Upper lobe of left lung (tissue), 6 donors: Measurements from ENCODE around the gene CPN1. TPM values are rescaled to one million over a fixed set of nuclear protein-coding genes. Genes with fewer than 3 reads are reported as not detected.

Source experiments
- ATAC-seq, 2 donors: fragments of 200-7000 bp; cut with Tn5 transposase; one replicate each; pipeline ENCODE4 v1.9.1; 2022; ENCODE audit warnings: mild to moderate bottlenecking in 2 of 2, moderate library complexity in 2 of 2; ENCODE audit not compliant: low FRiP score in 2 of 2
- DNase-seq, 2 donors: peaks; one replicate each; pipeline ENCODE4 v3.0.0-alpha.2; 2019 to 2020
- H3K27ac ChIP-seq, 4 donors: fragments of 200-600 bp; sonication (generic); one replicate each; pipeline ENCODE4 v1.5.1; 2016 to 2019
- H3K27me3 ChIP-seq, 4 donors: fragments of 200-600 bp; sonication (generic); one replicate each; pipeline ENCODE4 v1.5.1; 2017 to 2019
- H3K36me3 ChIP-seq, 4 donors: fragments of 200-600 bp; sonication (generic); one replicate each; pipeline ENCODE4 v1.5.1; 2016 to 2019
- H3K4me1 ChIP-seq, 4 donors: fragments of 200-600 bp; sonication (generic); one replicate each; pipeline ENCODE4 v1.5.1; 2018 to 2019
- H3K4me3 ChIP-seq, 4 donors: fragments of 200-600 bp; sonication (generic); one replicate each; pipeline ENCODE4 v1.5.1; 2017 to 2019; ENCODE audit warnings: mild to moderate bottlenecking in 2 of 4, moderate library complexity in 1 of 4
- H3K9me3 ChIP-seq, 4 donors: fragments of 200-600 bp; sonication (generic); one replicate each; pipeline ENCODE4 v1.5.1; 2018 to 2019
- EP300 ChIP-seq, 4 donors: sonication (generic); formaldehyde crosslinking; IDR thresholded peaks; one replicate each; pipeline ENCODE4 v1.5.1; 2017; ENCODE audit warnings: antibody characterized with exemption in 4 of 4, control low read depth in 2 of 4
- POLR2A ChIP-seq, 4 donors: fragments of 450-650 bp; IDR thresholded peaks; one replicate each; pipeline ENCODE4 v1.5.1; 2016 to 2017; ENCODE audit warnings: antibody characterized with exemption in 4 of 4, mild to moderate bottlenecking in 2 of 4
- POLR2AphosphoS5 ChIP-seq, 2 donors: sonication (generic); formaldehyde crosslinking; IDR thresholded peaks; one replicate each; pipeline ENCODE4 v1.5.1; 2017; ENCODE audit warnings: antibody characterized with exemption in 2 of 2
- WGBS, 2 donors: methylation state at CpG; one replicate each; pipeline ENCODE4 v1.1.5; 2017 to 2018; 5-methylcytosine and 5-hydroxymethylcytosine counted together
- total RNA-seq, 6 donors: library from RNA; depleted of rRNA in 4 of 6; stranded (reverse); fragments of >200 nt in 4 of 6; gene quantifications; one replicate each; pipeline versions ENCODE4 v1.1.0 to v1.2.1, GENCODE V29; 2016 to 2021
- TF ChIP-seq, protein P1 (sequence below), 6 experiments: fragments of 450-650 bp in 4 of 6; fragments of 200-600 bp in 2 of 6; sonication (generic) in 2 of 6; IDR thresholded peaks; one replicate each; pipeline ENCODE4 v1.5.1; 2016 to 2019; ENCODE audit warnings: antibody characterized with exemption in 6 of 6
- donor health status: DM: no; HTN: no; CAD: no; lungs with moderate emphysema.
- donor health status: DM: no; HTN: yes; CAD: no; lungs with severe emphysema.

Gene CPN1
- total RNA-seq, 6 donors from 2014 or later = not detected

DNA sequence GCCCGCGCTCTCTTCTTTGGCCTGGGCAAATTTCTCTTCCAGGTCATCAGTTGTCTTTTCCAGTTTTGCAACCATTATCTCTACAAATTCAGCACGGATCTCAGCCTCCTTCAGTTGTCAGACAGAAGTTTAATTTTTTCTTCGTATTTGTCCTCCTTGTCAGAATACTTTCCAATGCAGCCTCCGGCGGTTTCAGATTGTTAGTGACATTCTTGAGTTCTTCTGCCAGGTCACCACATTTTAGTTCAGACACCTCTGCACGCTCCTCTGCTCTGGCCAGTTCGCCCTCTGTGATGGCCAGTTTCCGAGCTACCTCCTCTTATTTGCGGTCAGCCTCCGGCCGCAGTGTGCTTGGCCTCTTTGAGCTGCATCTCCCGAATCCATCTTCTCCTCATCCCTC lies 32.8 kb upstream of the CPN1 start:
- no peak for DNase-seq

GRCh38 chr10:100109670-100110069 lies 28.0 kb upstream of the CPN1 start:
- WGBS, 2 donors = 36 to 40% methylated on average over 3 of the region's 3 CpGs
- Histone ChIP-seq H3K36me3 (no peaks in the 10 kb centered on the region), H3K9me3 (no peaks in the 10 kb centered on the region), H3K27me3 (no peaks in the 10 kb centered on the region), H3K27ac (no peak overlapping the region), H3K4me1 (no peaks in the 10 kb centered on the region), H3K4me3 (no peak overlapping the region)
- DNase-seq (no peak), ATAC-seq (no peak)
- TF ChIP-seq, protein P1, sequence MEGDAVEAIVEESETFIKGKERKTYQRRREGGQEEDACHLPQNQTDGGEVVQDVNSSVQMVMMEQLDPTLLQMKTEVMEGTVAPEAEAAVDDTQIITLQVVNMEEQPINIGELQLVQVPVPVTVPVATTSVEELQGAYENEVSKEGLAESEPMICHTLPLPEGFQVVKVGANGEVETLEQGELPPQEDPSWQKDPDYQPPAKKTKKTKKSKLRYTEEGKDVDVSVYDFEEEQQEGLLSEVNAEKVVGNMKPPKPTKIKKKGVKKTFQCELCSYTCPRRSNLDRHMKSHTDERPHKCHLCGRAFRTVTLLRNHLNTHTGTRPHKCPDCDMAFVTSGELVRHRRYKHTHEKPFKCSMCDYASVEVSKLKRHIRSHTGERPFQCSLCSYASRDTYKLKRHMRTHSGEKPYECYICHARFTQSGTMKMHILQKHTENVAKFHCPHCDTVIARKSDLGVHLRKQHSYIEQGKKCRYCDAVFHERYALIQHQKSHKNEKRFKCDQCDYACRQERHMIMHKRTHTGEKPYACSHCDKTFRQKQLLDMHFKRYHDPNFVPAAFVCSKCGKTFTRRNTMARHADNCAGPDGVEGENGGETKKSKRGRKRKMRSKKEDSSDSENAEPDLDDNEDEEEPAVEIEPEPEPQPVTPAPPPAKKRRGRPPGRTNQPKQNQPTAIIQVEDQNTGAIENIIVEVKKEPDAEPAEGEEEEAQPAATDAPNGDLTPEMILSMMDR (IDR thresholded peaks at IDR 0.05) = no peak
- TF ChIP-seq EP300 (IDR thresholded peaks at IDR 0.05) = no peak
- no peak for TF ChIP-seq POLR2AphosphoS5 (IDR thresholded peaks at IDR 0.05)
- TF ChIP-seq POLR2A (IDR thresholded peaks at IDR 0.05) = no peak

More for the DNA sequence above, 32.8 kb upstream of the CPN1 start:
- Histone ChIP-seq H3K4me1 (peaks cover 0 to 5% (median 0%) of the 10 kb centered on the region in 4 donors), H3K9me3 (no peaks in the 10 kb centered on the region), H3K27me3 (peaks cover 0 to 4% (median 2%) of the 10 kb centered on the region in 4 donors), H3K36me3 (no peaks in the 10 kb centered on the region), H3K4me3 (no peak overlapping the region), H3K27ac (no peak overlapping the region)
- 87 to 93% methylated on average over 13 of the region's 13 CpGs for WGBS, 2 donors
- TF ChIP-seq POLR2AphosphoS5 (IDR thresholded peaks at IDR 0.05) = no peak
- no peak for TF ChIP-seq EP300 (IDR thresholded peaks at IDR 0.05)
- TF ChIP-seq, protein P1 (IDR thresholded peaks at IDR 0.05) = no peak
- TF ChIP-seq POLR2A (IDR thresholded peaks at IDR 0.05) = no peak
- ATAC-seq = no peak

DNA sequence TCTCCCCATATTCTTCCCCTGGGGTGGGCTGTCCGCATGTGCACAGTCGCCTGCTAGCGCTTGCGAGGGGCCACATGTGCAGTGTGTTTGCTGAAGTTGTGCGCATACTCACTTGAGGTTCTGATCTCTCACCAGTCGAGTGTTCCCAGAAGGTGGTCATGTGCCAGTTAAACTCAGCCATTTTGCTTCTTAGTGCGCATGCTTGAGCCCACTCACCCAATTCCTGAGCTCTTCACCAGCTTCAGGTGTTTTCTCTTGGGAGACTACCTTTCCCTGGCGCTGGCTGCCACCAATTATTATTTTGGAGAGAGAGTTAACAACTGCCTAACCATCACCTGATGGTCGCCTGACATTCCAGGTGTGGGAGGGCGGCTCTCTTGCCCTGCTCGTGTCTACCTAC lies 25.2 kb upstream of the CPN1 start:
- WGBS, 2 donors = 83 to 84% methylated on average over 11 of the region's 11 CpGs

DNA sequence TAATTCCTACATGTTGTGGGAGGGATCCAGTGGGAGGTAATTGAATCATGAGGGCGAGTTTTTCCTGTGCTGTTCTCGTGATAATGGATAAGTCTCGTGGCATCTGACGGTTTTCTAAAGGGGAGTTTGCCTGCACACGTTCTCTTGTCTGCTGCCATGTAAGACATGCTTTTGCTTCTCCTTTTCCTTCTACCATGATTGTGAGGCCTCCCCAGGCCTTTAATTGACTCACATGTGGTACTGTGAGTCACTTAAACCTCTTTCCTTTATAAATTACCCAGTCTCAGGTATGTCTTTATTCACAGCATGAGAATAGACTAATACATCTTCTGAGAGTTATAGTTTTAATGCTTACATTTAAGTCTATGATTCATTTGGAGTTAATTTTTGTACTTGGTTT lies 22.6 kb upstream of the CPN1 start:
- Histone ChIP-seq H3K4me1 (no peaks in the 10 kb centered on the region), H3K9me3 (no peaks in the 10 kb centered on the region), H3K27me3 (no peaks in the 10 kb centered on the region), H3K36me3 (no peaks in the 10 kb centered on the region), H3K4me3 (no peak overlapping the region), H3K27ac (no peak overlapping the region)
- TF ChIP-seq, protein P1 (IDR thresholded peaks at IDR 0.05) = no peak
- TF ChIP-seq POLR2A (IDR thresholded peaks at IDR 0.05) (no peak), EP300 (IDR thresholded peaks at IDR 0.05) (no peak), POLR2AphosphoS5 (IDR thresholded peaks at IDR 0.05) (no peak)
- 87 to 91% methylated on average over 5 of the region's 5 CpGs for WGBS, 2 donors
- DNase-seq = no peak
- ATAC-seq = no peak

More for the DNA sequence above, 25.2 kb upstream of the CPN1 start:
- Histone ChIP-seq H3K27me3 (no peaks in the 10 kb centered on the region), H3K4me3 (no peak overlapping the region), H3K4me1 (no peaks in the 10 kb centered on the region), H3K36me3 (no peaks in the 10 kb centered on the region), H3K9me3 (no peaks in the 10 kb centered on the region), H3K27ac (no peak overlapping the region)
- no peak for ATAC-seq
- no peak for DNase-seq
- TF ChIP-seq POLR2A (IDR thresholded peaks at IDR 0.05) (no peak), POLR2AphosphoS5 (IDR thresholded peaks at IDR 0.05) (no peak), EP300 (IDR thresholded peaks at IDR 0.05) (no peak)
- TF ChIP-seq, protein P1 (IDR thresholded peaks at IDR 0.05) = no peak

DNA sequence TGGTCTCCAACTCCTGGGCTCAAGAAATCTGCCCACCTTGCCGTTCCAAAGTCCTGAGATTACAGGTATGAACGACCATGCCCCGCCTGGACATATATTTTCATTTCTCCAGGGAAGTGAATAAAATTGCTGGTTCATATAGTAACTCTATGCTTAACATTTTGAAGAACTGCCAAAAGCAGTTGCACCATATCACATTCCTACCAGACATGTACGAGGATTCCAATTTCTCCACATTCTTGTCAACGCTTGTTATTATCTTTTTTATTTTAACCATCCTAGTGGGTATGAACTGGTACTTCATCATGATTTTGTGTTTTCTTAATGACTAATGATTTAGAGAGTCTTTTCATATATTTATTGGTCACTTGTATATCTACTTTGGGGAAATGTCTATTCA lies 21.9 kb upstream of the CPN1 start:
- no peak for DNase-seq
- H3K9me3 ChIP-seq = no peaks in the 10 kb centered on the region
- no peaks in the 10 kb centered on the region for H3K4me1 ChIP-seq
- WGBS, 2 donors = 76 to 82% methylated on average over 5 of the region's 5 CpGs
- TF ChIP-seq, protein P1 (IDR thresholded peaks at IDR 0.05) = no peak
- TF ChIP-seq EP300 (IDR thresholded peaks at IDR 0.05) (no peak), POLR2AphosphoS5 (IDR thresholded peaks at IDR 0.05) (no peak), POLR2A (IDR thresholded peaks at IDR 0.05) (no peak)
- ATAC-seq = no peak
- no peak overlapping the region for H3K27ac ChIP-seq
- H3K36me3 ChIP-seq = no peaks in the 10 kb centered on the region
- no peak overlapping the region for H3K4me3 ChIP-seq
- no peaks in the 10 kb centered on the region for H3K27me3 ChIP-seq
